Measurements from ENCODE around the gene TNFAIP3. TPM values are rescaled to one million over a fixed set of nuclear protein-coding genes. Genes with fewer than 3 reads are reported as not detected.

Gene TNFAIP3
- total RNA-seq, 1 donor from 2014 or later, result 3.6 TPM

DNA sequence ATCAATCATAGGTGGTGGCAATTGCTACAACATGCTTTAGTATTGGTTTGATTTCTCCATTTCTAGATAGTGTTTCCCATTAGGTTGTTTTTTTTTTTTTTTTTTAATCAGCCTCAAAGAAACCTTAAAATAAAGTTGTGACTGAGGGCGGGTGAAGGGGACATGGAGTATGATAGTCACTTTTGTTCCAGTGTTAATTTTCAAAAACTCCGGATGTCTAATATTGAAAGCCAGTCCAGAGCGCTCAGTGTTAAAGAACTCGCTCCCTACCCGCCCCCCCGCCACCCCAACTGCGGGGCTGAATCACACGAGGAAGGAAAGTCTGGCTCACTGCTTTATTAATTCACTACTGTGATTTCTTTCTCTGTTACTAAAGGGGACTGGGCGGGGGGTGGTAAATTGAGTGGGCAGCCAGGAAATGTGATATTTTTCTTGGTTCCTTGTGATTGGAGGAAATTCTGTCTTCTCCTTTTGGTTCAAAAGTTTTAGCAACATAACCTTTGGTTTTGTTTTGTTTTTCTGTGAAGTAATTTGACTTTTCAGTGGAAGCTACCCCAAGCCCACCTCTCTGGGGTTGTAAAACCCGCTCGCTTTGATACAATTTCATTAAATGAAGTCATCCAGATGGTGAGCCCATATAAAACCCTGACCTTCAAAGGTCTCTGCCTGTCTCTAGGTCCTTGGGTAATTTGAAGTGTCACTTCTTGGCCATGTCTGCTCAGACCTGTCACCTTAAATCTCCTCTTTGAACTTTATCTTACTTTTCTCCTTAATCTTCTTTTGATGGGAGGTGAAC, 38.0 kb downstream of the TNFAIP3 start:
- Mint-ChIP-seq H3K27me3 (peaks cover 11% of the 10 kb centered on the region), H3K27ac (no peak overlapping the region), H3K4me1 (ENCODE audit: low read depth) (peaks cover 13% of the 10 kb centered on the region), H3K4me3 (ENCODE audit: low read depth) (no peak overlapping the region), H3K9me3 (ENCODE audit: low read depth) (no peaks in the 10 kb centered on the region), H3K36me3 (ENCODE audit: insufficient read depth) (no peaks in the 10 kb centered on the region)
- TF ChIP-seq, protein P1, sequence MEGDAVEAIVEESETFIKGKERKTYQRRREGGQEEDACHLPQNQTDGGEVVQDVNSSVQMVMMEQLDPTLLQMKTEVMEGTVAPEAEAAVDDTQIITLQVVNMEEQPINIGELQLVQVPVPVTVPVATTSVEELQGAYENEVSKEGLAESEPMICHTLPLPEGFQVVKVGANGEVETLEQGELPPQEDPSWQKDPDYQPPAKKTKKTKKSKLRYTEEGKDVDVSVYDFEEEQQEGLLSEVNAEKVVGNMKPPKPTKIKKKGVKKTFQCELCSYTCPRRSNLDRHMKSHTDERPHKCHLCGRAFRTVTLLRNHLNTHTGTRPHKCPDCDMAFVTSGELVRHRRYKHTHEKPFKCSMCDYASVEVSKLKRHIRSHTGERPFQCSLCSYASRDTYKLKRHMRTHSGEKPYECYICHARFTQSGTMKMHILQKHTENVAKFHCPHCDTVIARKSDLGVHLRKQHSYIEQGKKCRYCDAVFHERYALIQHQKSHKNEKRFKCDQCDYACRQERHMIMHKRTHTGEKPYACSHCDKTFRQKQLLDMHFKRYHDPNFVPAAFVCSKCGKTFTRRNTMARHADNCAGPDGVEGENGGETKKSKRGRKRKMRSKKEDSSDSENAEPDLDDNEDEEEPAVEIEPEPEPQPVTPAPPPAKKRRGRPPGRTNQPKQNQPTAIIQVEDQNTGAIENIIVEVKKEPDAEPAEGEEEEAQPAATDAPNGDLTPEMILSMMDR (IDR thresholded peaks at IDR 0.05; ENCODE audit: unreplicated experiment), result no peak
- DNase-seq (ENCODE audit: low spot score, unreplicated experiment), result no peak

DNA sequence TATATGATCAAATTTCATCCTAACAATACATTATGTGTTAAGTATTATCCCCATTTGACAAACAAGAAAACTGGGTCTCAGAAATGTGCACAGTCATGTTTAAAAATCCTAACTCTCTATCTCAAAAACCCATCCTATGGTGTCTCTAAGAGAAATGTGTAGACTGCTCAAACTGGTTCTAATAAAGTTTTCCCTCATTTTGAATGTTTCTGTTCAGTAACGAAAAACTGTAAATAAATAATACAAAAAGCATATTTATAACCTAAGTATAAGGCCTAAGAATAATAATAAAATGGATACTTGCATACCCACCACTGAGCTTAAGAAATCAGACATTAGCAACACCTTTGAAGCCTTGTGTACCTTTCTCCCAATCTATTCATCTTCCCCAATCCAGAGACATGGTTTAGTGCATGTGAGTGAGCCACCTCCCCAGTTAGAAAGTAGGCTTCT, 39.0 kb downstream of the TNFAIP3 start:
- Mint-ChIP-seq H3K27ac (no peak overlapping the region), H3K4me3 (ENCODE audit: low read depth) (no peak overlapping the region), H3K27me3 (peaks cover 11% of the 10 kb centered on the region), H3K4me1 (ENCODE audit: low read depth) (peaks cover 10% of the 10 kb centered on the region), H3K9me3 (ENCODE audit: low read depth) (no peaks in the 10 kb centered on the region), H3K36me3 (ENCODE audit: insufficient read depth) (no peaks in the 10 kb centered on the region)
- TF ChIP-seq, protein P1 (IDR thresholded peaks at IDR 0.05; ENCODE audit: unreplicated experiment), result no peak
- DNase-seq (ENCODE audit: low spot score, unreplicated experiment), result no peak

DNA sequence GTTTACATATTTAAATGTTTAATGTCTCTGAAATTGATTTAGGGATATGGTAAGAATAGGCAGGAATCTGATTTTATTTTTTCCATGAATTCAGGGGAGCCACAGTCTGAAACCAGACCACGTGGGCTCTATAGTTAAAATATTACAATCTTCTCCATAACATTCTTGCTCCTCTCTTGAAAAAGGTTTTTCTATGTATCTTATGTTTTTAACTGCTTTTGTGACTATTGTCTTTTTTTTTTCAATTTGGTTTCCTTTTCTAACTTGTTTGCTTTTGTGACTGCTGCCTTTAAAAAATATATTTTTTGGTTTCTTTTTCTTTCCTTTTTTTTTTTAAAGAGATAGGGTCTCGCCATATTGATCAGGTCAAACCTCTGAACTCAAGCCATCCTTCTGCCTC, 40.1 kb downstream of the TNFAIP3 start:
- Mint-ChIP-seq H3K4me3 (ENCODE audit: low read depth) (no peak overlapping the region), H3K27ac (no peak overlapping the region)

DNA sequence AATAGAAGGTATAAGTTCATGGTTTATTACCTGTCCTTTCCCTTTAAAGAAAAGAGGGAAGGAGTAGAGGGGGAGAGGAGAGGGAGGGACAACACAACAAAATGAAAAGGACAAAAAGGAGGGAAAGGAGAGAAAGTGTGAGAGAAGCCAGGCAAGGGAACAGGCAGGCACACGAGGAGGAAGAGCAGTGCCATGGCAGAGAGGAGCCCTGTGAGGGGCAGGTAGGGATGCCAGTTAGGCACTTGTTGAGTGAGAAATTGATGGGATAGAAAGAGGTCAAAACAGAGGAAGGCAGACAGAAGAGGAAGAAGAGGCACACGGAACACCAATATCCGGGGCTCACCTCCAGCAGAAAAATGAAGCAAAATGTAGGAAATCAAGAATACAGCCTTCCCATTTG, 42.5 kb downstream of the TNFAIP3 start:
- peaks cover 1% of the 10 kb centered on the region for H3K4me1 Mint-ChIP-seq (ENCODE audit: low read depth)
- H3K27ac Mint-ChIP-seq, result no peak overlapping the region
- TF ChIP-seq, protein P1 (IDR thresholded peaks at IDR 0.05; ENCODE audit: unreplicated experiment), result no peak
- H3K36me3 Mint-ChIP-seq (ENCODE audit: insufficient read depth), result peaks cover 1% of the 10 kb centered on the region
- no peak overlapping the region for H3K4me3 Mint-ChIP-seq (ENCODE audit: low read depth)
- peaks cover 16% of the 10 kb centered on the region for H3K27me3 Mint-ChIP-seq
- H3K9me3 Mint-ChIP-seq (ENCODE audit: low read depth), result peaks cover 8% of the 10 kb centered on the region
- DNase-seq (ENCODE audit: low spot score, unreplicated experiment), result no peak

More for the DNA sequence above, 40.1 kb downstream of the TNFAIP3 start:
- Mint-ChIP-seq H3K4me1 (ENCODE audit: low read depth) (peaks cover 3% of the 10 kb centered on the region), H3K27me3 (peaks cover 13% of the 10 kb centered on the region), H3K9me3 (ENCODE audit: low read depth) (no peaks in the 10 kb centered on the region), H3K36me3 (ENCODE audit: insufficient read depth) (no peaks in the 10 kb centered on the region)
- no peak for DNase-seq (ENCODE audit: low spot score, unreplicated experiment)
- TF ChIP-seq, protein P1 (IDR thresholded peaks at IDR 0.05; ENCODE audit: unreplicated experiment), result no peak

DNA sequence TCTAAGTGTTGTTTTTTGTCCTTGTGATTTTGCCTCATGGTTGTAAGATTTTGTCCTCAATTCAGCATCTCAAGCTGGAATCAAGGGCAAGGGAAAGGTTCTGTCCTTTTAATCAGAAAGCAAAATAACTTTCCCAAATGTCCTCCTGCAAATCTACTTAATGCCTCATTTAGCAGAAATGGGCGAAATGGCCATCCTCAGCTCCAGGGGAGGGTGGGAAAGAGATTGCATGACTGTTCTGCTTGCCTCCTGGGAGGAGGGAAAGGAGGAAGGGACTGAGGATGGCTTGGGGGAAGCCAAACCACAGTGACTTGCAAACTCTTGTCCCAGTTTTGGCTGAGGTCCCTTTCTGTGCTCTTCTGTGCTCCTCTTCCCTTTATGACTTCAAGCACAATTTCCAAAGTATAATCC, 43.4 kb downstream of the TNFAIP3 start:
- no peak for DNase-seq (ENCODE audit: low spot score, unreplicated experiment)
- peaks cover 1% of the 10 kb centered on the region for H3K36me3 Mint-ChIP-seq (ENCODE audit: insufficient read depth)
- H3K4me1 Mint-ChIP-seq (ENCODE audit: low read depth), result peaks cover under 1% of the 10 kb centered on the region
- peaks cover 8% of the 10 kb centered on the region for H3K9me3 Mint-ChIP-seq (ENCODE audit: low read depth)
- TF ChIP-seq, protein P1 (IDR thresholded peaks at IDR 0.05; ENCODE audit: unreplicated experiment), result no peak
- H3K4me3 Mint-ChIP-seq (ENCODE audit: low read depth), result no peak overlapping the region
- peaks cover 16% of the 10 kb centered on the region for H3K27me3 Mint-ChIP-seq
- H3K27ac Mint-ChIP-seq, result no peak overlapping the region
